BJ (cell line): ENCODE measurements around the gene GRIN3B. TPM values are rescaled to one million over a fixed set of nuclear protein-coding genes. Genes with fewer than 3 reads are reported as not detected.

Experiments
- CTCF ChIA-PET: fragments of 350-600 bp; formaldehyde crosslinking; extraction: SDS; loops from one replicate; lab custom pipeline; 2021; ENCODE audit warnings: antibody characterized with exemption, inconsistent platforms; lab: Yijun Ruan, JAX
- POLR2A ChIA-PET: fragments of 300-600 bp; sonication (Branson Sonifier 250); formaldehyde crosslinking; extraction: SDS; loops from one replicate; lab custom pipeline; 2021; ENCODE audit warnings: antibody characterized with exemption; lab: Charles Lee
- DNase-seq: peaks from one replicate; pipeline ENCODE4 v3.0.0-alpha.2; 2011; ENCODE audit warnings: low read depth
- H3K27me3 ChIP-seq: 2 replicates; pipeline ENCODE4 v1.6.0; 2011; ENCODE audit warnings: low read length; ENCODE audit not compliant: control insufficient read depth, insufficient read depth
- H3K36me3 ChIP-seq: 2 replicates; pipeline ENCODE4 v1.5.1; 2011; ENCODE audit warnings: low read length; ENCODE audit not compliant: control insufficient read depth, insufficient read depth
- H3K4me3 ChIP-seq: 2 replicates; pipeline ENCODE4 v1.5.1; 2011; ENCODE audit warnings: low read depth, mild to moderate bottlenecking, control low read depth, low read length
- polyA plus RNA-seq: library from polyadenylated mRNA; depleted of rRNA; stranded (reverse); fragments of >200 nt; gene quantifications from 2 replicates; pipeline ENCODE4 v1.2.3, GENCODE V29; 2011
- TF ChIP-seq, protein P1 (sequence below): IDR thresholded peaks from 2 replicates; pipeline ENCODE4 v1.5.1; 2011; ENCODE audit warnings: low read depth, mild to moderate bottlenecking, control low read depth, inconsistent platforms, low read length, moderate library complexity; ENCODE audit not compliant: insufficient read depth

The GRIN3B gene
- polyA plus RNA-seq, 1 experiment = 0.32 TPM

DNA sequence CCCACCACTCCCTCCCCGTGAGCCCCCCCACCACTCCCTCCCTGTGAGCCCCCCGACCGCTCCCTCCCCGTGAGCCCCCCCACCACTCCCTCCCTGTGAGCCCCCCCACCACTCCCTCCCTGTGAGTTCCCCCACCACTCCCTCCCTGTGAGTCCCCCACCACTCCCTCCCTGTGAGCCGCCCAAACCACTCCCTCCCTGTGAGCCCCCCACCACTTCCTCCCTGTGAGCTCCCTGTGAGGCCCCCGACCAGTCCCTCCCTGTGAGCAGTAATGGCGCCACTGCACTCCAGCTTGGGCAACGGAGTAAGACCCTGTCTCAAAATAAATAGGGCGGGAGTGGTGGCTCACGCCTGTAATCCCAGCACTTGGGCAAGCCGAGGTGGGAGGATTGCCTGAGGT is 49.6 kb downstream of the GRIN3B start:
- H3K36me3 ChIP-seq = no peaks in the 10 kb centered on the region
- no peak overlapping the region for H3K4me3 ChIP-seq
- no peak for DNase-seq
- TF ChIP-seq, protein P1, sequence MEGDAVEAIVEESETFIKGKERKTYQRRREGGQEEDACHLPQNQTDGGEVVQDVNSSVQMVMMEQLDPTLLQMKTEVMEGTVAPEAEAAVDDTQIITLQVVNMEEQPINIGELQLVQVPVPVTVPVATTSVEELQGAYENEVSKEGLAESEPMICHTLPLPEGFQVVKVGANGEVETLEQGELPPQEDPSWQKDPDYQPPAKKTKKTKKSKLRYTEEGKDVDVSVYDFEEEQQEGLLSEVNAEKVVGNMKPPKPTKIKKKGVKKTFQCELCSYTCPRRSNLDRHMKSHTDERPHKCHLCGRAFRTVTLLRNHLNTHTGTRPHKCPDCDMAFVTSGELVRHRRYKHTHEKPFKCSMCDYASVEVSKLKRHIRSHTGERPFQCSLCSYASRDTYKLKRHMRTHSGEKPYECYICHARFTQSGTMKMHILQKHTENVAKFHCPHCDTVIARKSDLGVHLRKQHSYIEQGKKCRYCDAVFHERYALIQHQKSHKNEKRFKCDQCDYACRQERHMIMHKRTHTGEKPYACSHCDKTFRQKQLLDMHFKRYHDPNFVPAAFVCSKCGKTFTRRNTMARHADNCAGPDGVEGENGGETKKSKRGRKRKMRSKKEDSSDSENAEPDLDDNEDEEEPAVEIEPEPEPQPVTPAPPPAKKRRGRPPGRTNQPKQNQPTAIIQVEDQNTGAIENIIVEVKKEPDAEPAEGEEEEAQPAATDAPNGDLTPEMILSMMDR = no peak
- POLR2A ChIA-PET = no interaction called here
- CTCF ChIA-PET = no interaction called here
- H3K27me3 ChIP-seq = no peaks in the 10 kb centered on the region

DNA sequence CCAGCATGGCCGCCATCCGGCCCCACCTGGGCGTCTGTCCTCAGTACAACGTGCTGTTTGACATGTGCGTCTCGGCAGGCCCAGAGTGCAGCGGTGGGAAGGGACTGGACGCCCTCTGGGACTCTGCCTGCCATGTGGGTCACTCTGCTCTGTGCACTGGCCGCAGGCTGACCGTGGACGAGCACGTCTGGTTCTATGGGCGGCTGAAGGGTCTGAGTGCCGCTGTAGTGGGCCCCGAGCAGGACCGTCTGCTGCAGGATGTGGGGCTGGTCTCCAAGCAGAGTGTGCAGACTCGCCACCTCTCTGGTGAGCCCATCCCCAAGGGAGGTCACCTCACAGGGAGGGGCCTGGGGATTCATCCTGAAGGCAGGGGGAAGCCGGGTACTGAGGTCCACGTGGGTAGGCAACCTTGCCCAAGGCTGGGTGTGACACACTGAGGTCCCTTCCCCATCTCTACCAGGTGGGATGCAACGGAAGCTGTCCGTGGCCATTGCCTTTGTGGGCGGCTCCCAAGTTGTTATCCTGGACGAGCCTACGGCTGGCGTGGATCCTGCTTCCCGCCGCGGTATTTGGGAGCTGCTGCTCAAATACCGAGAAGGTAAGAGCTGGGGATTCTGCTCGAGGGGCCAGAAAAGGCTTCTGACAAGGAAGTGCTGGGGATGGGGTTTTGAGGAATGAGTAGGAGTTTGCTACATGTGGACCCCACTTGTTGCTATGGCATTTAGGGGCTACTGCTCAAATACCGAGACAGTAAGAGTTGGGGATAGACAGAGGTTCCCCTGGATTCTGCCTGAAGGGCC is 51.0 kb downstream of the GRIN3B start:
- POLR2A ChIA-PET = interaction anchor here (0.7 kb wide), 1 partner anchor 374 kb away, joined by 3 read pairs; no protein-coding TSS in a partner anchor
- no peaks in the 10 kb centered on the region for H3K27me3 ChIP-seq
- no peak for DNase-seq
- H3K4me3 ChIP-seq = no peak overlapping the region
- H3K36me3 ChIP-seq = no peaks in the 10 kb centered on the region
- TF ChIP-seq, protein P1 = no peak
- CTCF ChIA-PET = no interaction called here

DNA sequence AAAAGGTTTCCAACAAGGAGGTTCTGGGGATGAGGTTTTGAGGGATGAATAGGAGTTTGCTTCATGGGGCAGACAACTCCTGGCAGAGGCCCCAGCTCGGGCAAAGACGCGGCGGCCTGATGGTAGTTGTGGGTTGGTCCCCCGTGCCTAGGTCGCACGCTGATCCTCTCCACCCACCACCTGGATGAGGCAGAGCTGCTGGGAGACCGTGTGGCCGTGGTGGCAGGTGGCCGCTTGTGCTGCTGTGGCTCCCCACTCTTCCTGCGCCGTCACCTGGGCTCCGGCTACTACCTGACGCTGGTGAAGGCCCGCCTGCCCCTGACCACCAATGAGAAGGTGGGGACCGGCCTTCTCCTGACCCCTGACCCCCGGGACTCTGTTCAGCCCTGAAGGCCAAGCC is 51.6 kb downstream of the GRIN3B start:
- Histone ChIP-seq H3K36me3 (no peaks in the 10 kb centered on the region), H3K27me3 (no peaks in the 10 kb centered on the region), H3K4me3 (no peak overlapping the region)
- DNase-seq = no peak
- TF ChIP-seq, protein P1 = no peak
- ChIA-PET CTCF (no interaction called here), POLR2A (interaction anchor here (0.7 kb wide), 1 partner anchor 374 kb away, joined by 3 read pairs; no protein-coding TSS in a partner anchor)

DNA sequence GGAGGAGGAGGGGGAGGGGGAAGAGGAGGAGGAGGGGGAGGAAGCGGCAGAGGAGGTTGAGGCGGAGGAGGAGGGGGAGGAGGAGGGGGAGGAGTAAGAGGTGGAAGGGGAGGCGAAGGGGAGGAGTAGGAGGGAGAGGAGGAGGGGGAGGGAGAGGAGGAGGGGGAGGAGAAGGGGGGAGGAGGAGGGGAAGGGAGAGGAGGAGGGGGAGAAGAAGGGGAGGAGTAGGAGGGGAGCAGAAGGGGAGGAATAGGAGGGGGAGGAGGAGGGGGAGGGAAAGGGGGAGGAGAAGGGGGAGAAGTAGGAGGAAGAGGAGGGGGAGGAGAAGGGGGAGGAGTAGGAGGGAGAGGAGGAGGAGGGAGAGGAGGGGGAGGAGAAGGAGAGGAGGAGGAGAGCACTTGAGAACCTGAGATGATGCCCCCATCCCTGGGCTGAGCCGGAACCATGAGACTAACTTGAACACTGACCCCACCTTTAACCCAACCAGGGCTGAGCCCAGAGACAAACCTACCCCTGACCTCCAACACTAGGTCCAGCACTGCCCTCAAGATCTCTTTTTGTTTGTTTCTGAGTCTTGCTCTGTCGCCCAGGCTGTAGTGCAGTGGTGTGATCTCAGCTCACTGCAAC is 52.2 kb downstream of the GRIN3B start:
- Histone ChIP-seq H3K27me3 (no peaks in the 10 kb centered on the region), H3K4me3 (no peak overlapping the region), H3K36me3 (no peaks in the 10 kb centered on the region)
- POLR2A ChIA-PET = interaction anchor here (0.5 kb wide), 1 partner anchor 42 kb away, joined by 3 read pairs; no protein-coding TSS in a partner anchor
- TF ChIP-seq, protein P1 = no peak
- DNase-seq = no peak
- CTCF ChIA-PET = no interaction called here
